ENCODE measurements around the gene STARD6.

Gene STARD6

GRCh38 chr18:54279477-54280219 lies 78.0 kb downstream of the STARD6 start:
- DNase-seq (ENCODE audit: extremely low read depth, low read depth): no peak
- no peak for TF ChIP-seq CTCF (IDR thresholded peaks at IDR 0.05; ENCODE audit: low read depth, low read length)

DNA sequence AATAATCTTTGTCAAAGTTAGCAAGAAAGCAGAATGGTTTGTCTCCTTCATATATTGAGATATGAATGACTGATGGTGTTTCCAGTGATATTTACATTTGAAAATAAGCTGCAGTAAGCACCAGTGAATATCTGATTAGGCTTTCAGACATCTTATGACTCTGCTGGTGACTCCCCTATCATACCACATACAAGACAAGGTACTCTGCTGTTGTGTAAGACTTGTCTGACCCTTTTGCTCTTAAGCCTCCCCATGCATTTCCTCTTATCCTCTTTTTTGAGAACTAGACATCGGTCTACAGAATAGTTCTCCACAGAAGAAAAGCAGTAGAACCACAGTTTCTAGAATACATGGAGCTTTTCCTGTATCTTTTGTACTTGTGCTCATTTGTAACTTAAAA lies 79.0 kb downstream of the STARD6 start:
- TF ChIP-seq CTCF (IDR thresholded peaks at IDR 0.05; ENCODE audit: low read depth, low read length): no peak
- no peak for DNase-seq (ENCODE audit: extremely low read depth, low read depth)

GRCh38 chr18:54277899-54278298 lies 79.8 kb downstream of the STARD6 start:
- TF ChIP-seq CTCF (IDR thresholded peaks at IDR 0.05; ENCODE audit: low read depth, low read length): no peak
- no peak for DNase-seq (ENCODE audit: extremely low read depth, low read depth)

All from AG09319 (cell line).